PFSK-1 (cell line): ENCODE measurements around the gene GUK1.
A peak's percentile ranks its signal among the peaks of the same experiment; 100 is the strongest.

Experiments used
- FOXP2 ChIP-seq: optimal IDR thresholded peaks from 2 replicates; pipeline ENCODE3; 2011; ENCODE audit warnings: borderline replicate concordance, control low read depth, inconsistent platforms; ENCODE audit not compliant: insufficient read depth; ENCODE audit errors: extremely low read length, extremely low read depth
- POLR2AphosphoS5 ChIP-seq: IDR thresholded peaks from 2 replicates; pipeline ENCODE4 v1.6.1; 2012; ENCODE audit warnings: low read depth, mild to moderate bottlenecking, control low read depth, low read length, moderate library complexity
- REST ChIP-seq, 2 experiments: IDR thresholded peaks; 2 replicates each; pipeline versions ENCODE4 v1.6.1 to v1.8.0; 2011 to 2012; ENCODE audit warnings: low read depth in 2 of 2, low read length in 2 of 2, control low read depth in 1 of 2, inconsistent platforms in 1 of 2, mild to moderate bottlenecking in 1 of 2, moderate library complexity in 1 of 2; ENCODE audit not compliant: insufficient read depth in 1 of 2
- SIN3A ChIP-seq: IDR thresholded peaks from 2 replicates; pipeline ENCODE4 v1.6.1; 2012; ENCODE audit warnings: mild to moderate bottlenecking, low read length, moderate library complexity, borderline replicate concordance; ENCODE audit not compliant: insufficient read depth
- TAF1 ChIP-seq: IDR thresholded peaks from 2 replicates; pipeline ENCODE4 v1.6.1; 2012; ENCODE audit warnings: low read length, control low read depth, borderline replicate concordance; ENCODE audit not compliant: insufficient read depth

GUK1 gene

GRCh38 chr1:228140724-228141225 is 696 bp downstream of the GUK1 start:
- TF ChIP-seq POLR2AphosphoS5: no peak
- no peak for TF ChIP-seq TAF1
- no peak for TF ChIP-seq SIN3A
- no peak for TF ChIP-seq REST (IDR thresholded peaks at IDR 0.05; ENCODE audit: insufficient read depth in 1 of 2, low read depth in 2 of 2, low read length in 2 of 2)
- no peak for TF ChIP-seq FOXP2

GRCh38 chr1:228141226-228142044 is 1.4 kb downstream of the GUK1 start:
- TF ChIP-seq SIN3A (0 out of 2 replicates have a peak, but pooled peaks have one; percentile 16), FOXP2 (no peak), TAF1 (no peak), REST (IDR thresholded peaks at IDR 0.05; ENCODE audit: insufficient read depth in 1 of 2, low read depth in 2 of 2, low read length in 2 of 2) (no peak), POLR2AphosphoS5 (no peak)

GRCh38 chr1:228142155-228142691 is 2.1 kb downstream of the GUK1 start:
- TF ChIP-seq FOXP2 (no peak), POLR2AphosphoS5 (no peak), TAF1 (no peak), SIN3A (no peak), REST (IDR thresholded peaks at IDR 0.05; ENCODE audit: insufficient read depth in 1 of 2, low read depth in 2 of 2, low read length in 2 of 2) (no peak)

GRCh38 chr1:228142701-228143136 is 2.6 kb downstream of the GUK1 start:
- TF ChIP-seq TAF1 (no peak), POLR2AphosphoS5 (no peak), FOXP2 (no peak), REST (IDR thresholded peaks at IDR 0.05; ENCODE audit: insufficient read depth in 1 of 2, low read depth in 2 of 2, low read length in 2 of 2) (no peak), SIN3A (no peak)
